GM23248 (cell line): ENCODE measurements around the gene PTGFRN.

Experiments used
- EZH2 ChIP-seq: fragments of 200-600 bp; sonication (generic); IDR thresholded peaks from 2 replicates; pipeline ENCODE4 v1.6.1; 2018; ENCODE audit warnings: antibody characterized with exemption, mild to moderate bottlenecking; ENCODE audit not compliant: insufficient read depth, poor library complexity, severe bottlenecking
- EZH2phosphoT487 ChIP-seq: fragments of 200-600 bp; sonication (generic); IDR thresholded peaks from 2 replicates; pipeline ENCODE4 v1.6.1; 2018; ENCODE audit warnings: antibody characterized with exemption, moderate library complexity, mild to moderate bottlenecking, low read depth; ENCODE audit not compliant: insufficient read depth

- TF ChIP-seq EZH2 = no peak
- no peak for TF ChIP-seq EZH2phosphoT487
These were observed 34.9 kb upstream of the PTGFRN start for GRCh38 chr1:116874733-116875249.
